Heart left ventricle (tissue), 16 donors: ENCODE measurements around the gene APOD. TPM values are rescaled to one million over a fixed set of nuclear protein-coding genes. Genes with fewer than 3 reads are reported as not detected.
A peak's percentile ranks its signal among the peaks of the same experiment; 100 is the strongest.

Source experiments
- ATAC-seq, 4 donors: fragments of 200-7000 bp; cut with Tn5 transposase; one replicate each; pipeline ENCODE4 v1.9.1; 2020 to 2022; ENCODE audit warnings: moderate library complexity in 4 of 4, mild to moderate bottlenecking in 3 of 4, moderate number of reproducible peaks in 1 of 4
- DNase-seq, 5 donors: peaks; one replicate each; pipeline ENCODE4 v3.0.0-alpha.2; 2020
- H3K27ac ChIP-seq, 12 donors: fragments of 200-600 bp; sonication (generic) in 4 of 12; one replicate each; pipeline versions ENCODE4 v1.5.0 to v1.8.0; 2016 to 2022; ENCODE audit warnings: mild to moderate bottlenecking in 2 of 12
- H3K27me3 ChIP-seq, 9 donors: fragments of 200-600 bp; sonication (generic) in 2 of 9; one replicate each; pipeline versions ENCODE4 v1.5.1 to v1.8.0; 2016 to 2022; ENCODE audit warnings: mild to moderate bottlenecking in 3 of 9
- H3K36me3 ChIP-seq, 9 donors: fragments of 200-600 bp; sonication (generic) in 2 of 9; one replicate each; pipeline versions ENCODE4 v1.5.0 to v1.8.0; 2018 to 2022; ENCODE audit warnings: mild to moderate bottlenecking in 2 of 9
- H3K4me1 ChIP-seq, 12 donors: fragments of 200-600 bp; sonication (generic) in 4 of 12; one replicate each; pipeline versions ENCODE4 v1.5.0 to v1.8.0; 2016 to 2022; ENCODE audit warnings: mild to moderate bottlenecking in 3 of 12
- H3K4me3 ChIP-seq, 12 donors: fragments of 200-600 bp; sonication (generic) in 4 of 12; one replicate each; pipeline versions ENCODE4 v1.5.0 to v1.8.0; 2017 to 2022; ENCODE audit warnings: mild to moderate bottlenecking in 9 of 12, moderate library complexity in 4 of 12
- H3K9me3 ChIP-seq, 12 donors: fragments of 200-600 bp; sonication (generic) in 4 of 12; one replicate each; pipeline versions ENCODE4 v1.5.0 to v1.8.0; 2016 to 2022; ENCODE audit warnings: mild to moderate bottlenecking in 1 of 12
- CTCF ChIP-seq, 12 donors: fragments of 200-600 bp; sonication (generic) in 4 of 12; IDR thresholded peaks; one replicate each; pipeline versions ENCODE4 v1.5.0 to v1.8.0; 2018 to 2022; ENCODE audit warnings: antibody characterized with exemption in 12 of 12, mild to moderate bottlenecking in 5 of 12
- POLR2A ChIP-seq, 2 donors: fragments of 450-650 bp; IDR thresholded peaks; one replicate each; pipeline ENCODE4 v1.6.1; 2017; ENCODE audit warnings: antibody characterized with exemption in 2 of 2, mild to moderate bottlenecking in 2 of 2, moderate library complexity in 2 of 2
- WGBS, 4 donors: extraction: QIAGEN DNeasy Blood & Tissue Kit in 2 of 4; methylation state at CpG; one replicate each; pipeline versions ENCODE4 v1.1.5 to v1.1.7; 2013 to 2018; 5-methylcytosine and 5-hydroxymethylcytosine counted together
- intact Hi-C, 10 donors: fragments of 100-400 bp; cut with DNase I; formaldehyde crosslinking; loops; one replicate each; pipeline versions ENCODE4 v1.11.1 to v1.14.2; 2022
- polyA plus RNA-seq, 2 donors: library from polyadenylated mRNA; stranded (reverse); fragments of 200-250 nt; gene quantifications; one replicate each; pipeline ENCODE4 v1.2.3, GENCODE V29; 2013
- total RNA-seq, 9 donors: library from RNA; depleted of rRNA in 2 of 9; stranded (reverse); fragments of >200 nt in 2 of 9; fragmentation: NEBNext Ultra II Directional in 3 of 9; extraction: Animal tissue kit (Norgen Biotek cat#: 25700) in 3 of 9; gene quantifications; one replicate each; pipeline versions ENCODE4 v1.1.0 to v1.2.4, GENCODE V29; 2016 to 2023
- donor health status: ischemic (EF 13 %, LVEDD 7.1; RV severe dilation, severe dysfunction).
- donor health status: healthy with polysubstance abuse.
- donor health status: DM: no; HTN: yes; CAD: no.
- donor health status: DM: no; HTN: no; CAD: no.
- donor health status: ischemic (EF 25% LVEDD 6.9; RV normal size, moderate dysfunction).
- donor health status: ischemic (EF 25% LVEDD 5.7; RV mildly dilated, moderate dysfunction).
- donor health status: healthy.
- donor health status: DM: yes; HTN: yes; CAD: no.
- donor health status: ischemic (EF 35%, LVEDD 5.7; RV mildly dilated, moderate dysfunction).
- donor health status: nonischemic (EF 11% LVEDD 7.7; RV severe dilation, severe dysfunction).
- donor health status: DM: yes; HTN: yes; CAD: no.
- donor health status: PGD.
- donor health status: ischemic (EF 29% LVEDD 5.4; RV normal size, mild dysfunction).
- donor health status: nonischemic (EF 23%, LVEDD 6.1; RV moderate dilation, normal function).

Gene APOD
- total and polyA plus RNA-seq, 11 donors = 101 to 1,096 (median 214) TPM

- DNase-seq = no peak
- intact Hi-C loops = no loop called here
- Histone ChIP-seq H3K27ac (no peak overlapping the region), H3K9me3 (no peaks in the 10 kb centered on the region), H3K36me3 (no peaks in the 10 kb centered on the region), H3K4me1 (peaks cover 0 to 37% (median 12%) of the 10 kb centered on the region in 12 donors), H3K27me3 (no peaks in the 10 kb centered on the region), H3K4me3 (no peak overlapping the region)
- WGBS, 4 donors = 91 to 92% (median 92%) methylated on average over 7 of the region's 7 CpGs
- TF ChIP-seq CTCF (IDR thresholded peaks at IDR 0.05) (no peak), POLR2A (IDR thresholded peaks at IDR 0.05) (no peak)
- ATAC-seq = no peak
Observed at GRCh38 chr3:195553268-195553667, 30.5 kb downstream of the APOD start.

DNA sequence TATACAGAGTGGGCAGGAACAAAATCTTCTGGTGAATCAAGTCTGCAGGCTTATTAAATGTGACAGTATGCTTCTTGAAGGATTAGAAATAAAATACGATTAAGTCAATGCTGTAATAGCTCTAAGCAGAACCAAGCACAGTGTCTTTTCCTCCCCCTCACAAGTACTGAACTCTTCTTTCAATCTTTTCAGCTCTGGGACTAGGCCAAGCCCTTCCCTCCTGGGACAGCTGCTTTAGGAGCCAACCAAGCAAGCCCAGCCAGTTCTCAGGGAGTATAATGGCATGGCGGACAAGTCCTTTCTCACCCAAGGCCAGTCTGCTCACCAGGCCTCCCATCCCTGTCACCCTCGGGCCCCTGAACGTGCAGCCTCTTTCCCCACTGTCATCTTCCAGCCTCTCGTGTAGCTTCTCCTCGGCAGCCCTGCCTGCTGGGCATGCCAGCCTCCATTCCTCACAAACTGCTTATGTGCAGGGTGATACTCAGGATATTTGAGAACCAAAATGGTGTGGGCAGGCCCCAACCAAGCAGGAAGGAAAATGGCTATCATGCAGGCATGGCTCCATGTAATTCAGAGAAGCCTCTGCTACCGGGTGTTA, 32.3 kb downstream of the APOD start:
- no peaks in the 10 kb centered on the region for H3K36me3 ChIP-seq
- H3K9me3 ChIP-seq = no peaks in the 10 kb centered on the region
- peak overlapping the region in 4 of 12 donors; percentile 2 to 74 (median 34) for H3K27ac ChIP-seq
- peak in 4 of 5 donors; percentile 50 to 69 (median 56) for DNase-seq
- ATAC-seq = peak; percentile 55 to 67 (median 63)
- 64 to 75% (median 66%) methylated on average over 6 to 7 of the region's 7 CpGs for WGBS, 4 donors
- no peak overlapping the region for H3K4me3 ChIP-seq
- peaks cover 0 to 49% (median 15%) of the 10 kb centered on the region in 12 donors for H3K4me1 ChIP-seq
- TF ChIP-seq POLR2A (IDR thresholded peaks at IDR 0.05) (no peak), CTCF (IDR thresholded peaks at IDR 0.05) (no peak)
- no peaks in the 10 kb centered on the region for H3K27me3 ChIP-seq
- intact Hi-C loops = no loop called here

- intact Hi-C loops = no loop called here
- no peaks in the 10 kb centered on the region for H3K9me3 ChIP-seq
- no peaks in the 10 kb centered on the region for H3K27me3 ChIP-seq
- no peak overlapping the region for H3K4me3 ChIP-seq
- no peak for DNase-seq
- H3K4me1 ChIP-seq = peaks cover 0 to 56% (median 22%) of the 10 kb centered on the region in 12 donors
- H3K36me3 ChIP-seq = no peaks in the 10 kb centered on the region
- ATAC-seq = peak in 3 of 4 donors; percentile 33 to 44 (median 44)
- WGBS, 4 donors = 72 to 84% (median 75%) methylated on average over 4 of the region's 4 CpGs
- no peak for TF ChIP-seq POLR2A (IDR thresholded peaks at IDR 0.05)
- TF ChIP-seq CTCF (IDR thresholded peaks at IDR 0.05) = no peak
- peak overlapping the region in 3 of 12 donors; percentile 2 to 74 (median 50) for H3K27ac ChIP-seq
Observed at GRCh38 chr3:195550723-195551122, 33.0 kb downstream of the APOD start.

GRCh38 chr3:195549931-195550519, 33.7 kb downstream of the APOD start:
- TF ChIP-seq CTCF (IDR thresholded peaks at IDR 0.05) (no peak), POLR2A (IDR thresholded peaks at IDR 0.05) (no peak)
- peak overlapping the region in 3 of 12 donors; percentile 2 to 74 (median 50) for H3K27ac ChIP-seq
- WGBS, 4 donors = 60 to 69% (median 66%) methylated on average over 9 of the region's 9 CpGs
- H3K4me3 ChIP-seq = peak overlapping the region in 1 of 12 donors; percentile 16
- intact Hi-C loops = no loop called here
- no peaks in the 10 kb centered on the region for H3K9me3 ChIP-seq
- H3K4me1 ChIP-seq = peaks cover 0 to 63% (median 26%) of the 10 kb centered on the region in 12 donors
- DNase-seq (peak in 1 of 5 donors; percentile 32), ATAC-seq (no peak)
- no peaks in the 10 kb centered on the region for H3K36me3 ChIP-seq
- no peaks in the 10 kb centered on the region for H3K27me3 ChIP-seq
